ENCODE results near the gene WFIKKN1.

The WFIKKN1 gene

GRCh38 chr16:624526-625070 lies 6.2 kb upstream of the WFIKKN1 start:
- no peak overlapping the region for H3K4me3 ChIP-seq (ENCODE audit: control insufficient read depth, low read depth, low read length)
- no peak for TF ChIP-seq CTCF (IDR thresholded peaks at IDR 0.05; ENCODE audit: control insufficient read depth, insufficient read depth, low read depth, low read length, missing control alignments)
- no peak for DNase-seq (ENCODE audit: low read depth)

- no peak overlapping the region for H3K4me3 ChIP-seq (ENCODE audit: control insufficient read depth, low read depth, low read length)
- DNase-seq (ENCODE audit: low read depth) = no peak
- TF ChIP-seq CTCF (IDR thresholded peaks at IDR 0.05; ENCODE audit: control insufficient read depth, insufficient read depth, low read depth, low read length, missing control alignments) = no peak
These were observed 5.4 kb upstream of the WFIKKN1 start for GRCh38 chr16:625117-625976.

- H3K4me3 ChIP-seq (ENCODE audit: control insufficient read depth, low read depth, low read length) = no peak overlapping the region
- no peak for TF ChIP-seq CTCF (IDR thresholded peaks at IDR 0.05; ENCODE audit: control insufficient read depth, insufficient read depth, low read depth, low read length, missing control alignments)
- no peak for DNase-seq (ENCODE audit: low read depth)
These were observed 4.6 kb upstream of the WFIKKN1 start for GRCh38 chr16:625977-626765.

GRCh38 chr16:626787-627453 lies 3.9 kb upstream of the WFIKKN1 start:
- no peak overlapping the region for H3K4me3 ChIP-seq (ENCODE audit: control insufficient read depth, low read depth, low read length)
- TF ChIP-seq CTCF (IDR thresholded peaks at IDR 0.05; ENCODE audit: control insufficient read depth, insufficient read depth, low read depth, low read length, missing control alignments) = no peak
- peak; percentile 84 for DNase-seq (ENCODE audit: low read depth)

GRCh38 chr16:627454-628239 lies 3.1 kb upstream of the WFIKKN1 start:
- H3K4me3 ChIP-seq (ENCODE audit: control insufficient read depth, low read depth, low read length) = no peak overlapping the region
- DNase-seq (ENCODE audit: low read depth) = no peak
- no peak for TF ChIP-seq CTCF (IDR thresholded peaks at IDR 0.05; ENCODE audit: control insufficient read depth, insufficient read depth, low read depth, low read length, missing control alignments)
